SU-DHL-6 (cell line): ENCODE measurements around the gene LCE2A.
"Not testable (repeated sequence)": the region's sequence is repeated elsewhere in the genome, so short reads cannot be mapped to it uniquely, and the experiment has no call there.

Source experiments
- CTCF ChIP-seq: fragments of 200-600 bp; sonication (generic); IDR thresholded peaks from one replicate; pipeline ENCODE4 v1.5.1; 2017; ENCODE audit warnings: antibody characterized with exemption, mild to moderate bottlenecking, low read length, moderate library complexity; ENCODE audit not compliant: insufficient read depth, poor library complexity, severe bottlenecking
- EZH2phosphoT487 ChIP-seq: fragments of 200-600 bp; sonication (generic), shearing (Covaris generic); conservative IDR thresholded peaks from 2 replicates; pipeline ENCODE4 v1.6.1; 2018; ENCODE audit warnings: mild to moderate bottlenecking, antibody characterized with exemption, low read length, moderate library complexity, mixed read lengths

- not testable (repeated sequence) for TF ChIP-seq CTCF, EZH2phosphoT487
Measured at GRCh38 chr1:152685823-152686222, 12.3 kb upstream of the LCE2A start, which contains the start of gene LCE2B.
